Stimulated activated CD8-positive, alpha-beta memory T cell treated with anti-CD3 and anti-CD28 coated beads, Interleukin-15, amount 100 ng/mL, for 1 hour (primary cell): ENCODE measurements around the gene CAPG.
"Not testable (repeated sequence)": the region's sequence is repeated elsewhere in the genome, so short reads cannot be mapped to it uniquely, and the experiment has no call there.

Experiments
- DNase-seq: peaks from one replicate; pipeline ENCODE4 v3.0.0-alpha.2; 2020; ENCODE audit warnings: low read depth

Gene CAPG

DNA sequence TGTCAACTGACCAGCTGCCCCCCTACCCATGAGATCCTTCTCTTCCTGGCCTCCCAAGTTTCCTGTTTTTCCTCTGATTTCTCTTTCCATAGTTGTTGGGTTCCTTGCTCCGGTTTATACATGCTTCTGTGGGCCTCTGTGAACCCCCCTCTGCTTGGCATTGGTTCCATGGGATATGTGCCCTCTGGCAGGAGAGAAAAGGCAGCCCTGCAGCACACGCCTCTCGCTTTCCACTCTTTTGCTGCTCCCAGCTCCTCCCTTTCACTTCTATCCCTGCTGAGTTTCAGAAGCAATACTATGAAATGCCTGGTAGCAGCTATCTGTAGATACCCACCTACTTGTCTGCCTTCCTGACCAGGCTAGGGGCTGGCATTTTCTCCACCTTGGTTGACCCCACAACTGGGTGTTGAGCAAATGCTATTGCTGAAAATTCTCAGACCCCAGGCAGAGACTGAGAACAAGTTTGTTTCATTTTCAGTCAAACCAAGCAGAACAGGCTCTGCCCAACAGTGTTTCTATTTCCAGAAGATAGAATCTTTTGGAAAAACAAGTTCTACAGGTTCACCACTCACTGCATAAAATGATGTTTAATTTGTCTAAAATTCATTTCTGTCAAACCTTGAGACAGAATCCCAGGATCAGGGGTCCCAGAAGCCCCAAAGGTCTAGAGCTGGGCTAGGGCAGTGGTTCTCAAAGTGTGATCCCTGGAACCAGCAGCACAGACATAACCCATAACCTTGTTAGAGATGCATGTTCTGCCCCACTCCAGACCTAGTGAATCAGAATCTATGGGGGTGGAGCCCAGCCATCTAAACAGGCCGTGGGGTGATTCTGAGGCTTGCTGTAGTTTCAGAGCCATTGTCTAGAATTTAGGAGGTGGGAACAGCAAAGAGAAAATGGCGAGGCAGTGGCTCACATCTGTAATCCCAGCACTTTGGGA lies 13.4 kb downstream of the CAPG start:
- DNase-seq: no peak

DNA sequence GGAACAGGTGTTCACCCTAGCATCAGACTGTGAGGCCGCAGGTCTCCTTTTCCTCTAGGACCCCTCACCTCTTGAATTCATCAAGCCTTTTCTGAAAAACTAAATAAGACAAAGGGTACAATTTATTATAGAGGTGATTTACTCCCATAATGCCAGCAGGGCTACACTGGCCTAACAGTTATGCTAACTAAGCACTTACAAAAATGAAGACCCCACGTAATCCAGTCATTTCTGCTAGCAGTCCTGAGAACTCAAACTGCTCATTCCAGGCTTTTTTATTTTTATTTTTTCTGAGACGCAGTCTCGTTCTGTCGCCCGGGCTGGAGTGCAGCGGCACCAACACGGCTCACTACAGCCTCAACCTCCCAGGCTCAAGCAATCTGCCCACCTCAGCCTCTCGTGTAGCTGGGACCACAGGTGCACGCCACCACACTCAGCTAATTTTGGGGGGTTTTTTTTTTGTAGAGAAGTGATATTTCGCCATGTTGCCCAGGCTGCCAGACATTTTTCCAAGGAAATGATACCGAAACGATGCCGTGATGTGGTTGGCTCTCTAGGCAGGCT lies 14.2 kb downstream of the CAPG start:
- no peak for DNase-seq

DNA sequence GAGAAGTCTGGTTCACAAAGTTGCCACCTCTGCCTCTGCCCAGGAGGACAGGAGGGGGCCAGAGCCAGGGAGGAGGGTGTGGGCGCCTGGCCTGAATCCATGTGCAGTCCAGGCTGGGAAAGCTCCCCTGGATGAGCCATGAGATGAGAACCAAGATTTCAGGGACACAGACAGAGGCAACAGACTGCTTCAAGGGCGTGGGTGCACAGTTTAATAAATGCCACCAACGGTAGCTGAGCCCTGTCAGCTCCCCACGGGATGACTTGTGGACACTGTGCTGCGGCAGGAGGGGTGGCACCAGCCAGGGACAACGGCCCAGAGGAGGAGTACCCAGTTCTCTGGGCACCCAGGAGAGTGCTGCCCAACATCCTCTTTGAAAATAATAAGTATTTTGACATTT lies 15.2 kb downstream of the CAPG start:
- no peak for DNase-seq

DNA sequence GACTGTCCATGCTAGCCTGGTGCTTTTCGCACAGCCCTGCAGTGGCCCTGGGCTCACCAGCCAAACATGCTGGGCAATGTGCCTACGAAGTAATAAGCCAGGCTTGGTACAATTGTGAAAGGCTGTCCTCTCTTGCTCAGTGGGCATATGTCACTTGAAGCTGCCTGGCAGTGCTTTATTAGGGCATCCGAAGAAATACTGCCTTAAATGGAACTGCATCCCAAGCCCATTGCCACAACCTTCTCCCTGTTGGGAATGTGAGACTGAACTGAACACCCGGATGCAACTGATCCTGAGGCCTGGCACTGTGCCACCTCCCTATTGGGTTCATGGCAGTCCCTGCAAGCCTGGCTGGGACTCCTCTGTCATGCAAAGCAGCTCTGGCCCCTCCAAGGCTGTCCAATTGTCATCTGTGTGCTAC lies 15.9 kb downstream of the CAPG start:
- no peak for DNase-seq

DNA sequence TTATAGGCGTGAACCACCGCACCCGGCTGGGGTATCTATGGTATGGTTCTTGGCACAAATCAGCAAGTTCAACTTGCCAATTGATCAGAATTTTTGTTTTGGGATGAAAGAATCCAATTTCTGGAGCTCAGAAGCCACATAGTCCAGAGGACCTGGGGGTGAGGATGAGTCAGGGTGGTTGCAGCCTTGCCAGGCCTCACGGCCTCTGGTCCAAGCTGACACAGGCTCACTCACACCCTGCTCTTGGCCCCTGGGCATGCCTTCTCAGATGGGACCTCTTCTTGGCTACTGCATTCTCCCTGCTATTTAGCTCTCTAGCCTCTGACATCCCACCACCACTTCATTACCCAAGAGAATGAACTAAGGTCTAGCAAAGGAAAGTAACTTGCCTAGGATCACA lies 16.3 kb downstream of the CAPG start:
- DNase-seq: no peak

DNA sequence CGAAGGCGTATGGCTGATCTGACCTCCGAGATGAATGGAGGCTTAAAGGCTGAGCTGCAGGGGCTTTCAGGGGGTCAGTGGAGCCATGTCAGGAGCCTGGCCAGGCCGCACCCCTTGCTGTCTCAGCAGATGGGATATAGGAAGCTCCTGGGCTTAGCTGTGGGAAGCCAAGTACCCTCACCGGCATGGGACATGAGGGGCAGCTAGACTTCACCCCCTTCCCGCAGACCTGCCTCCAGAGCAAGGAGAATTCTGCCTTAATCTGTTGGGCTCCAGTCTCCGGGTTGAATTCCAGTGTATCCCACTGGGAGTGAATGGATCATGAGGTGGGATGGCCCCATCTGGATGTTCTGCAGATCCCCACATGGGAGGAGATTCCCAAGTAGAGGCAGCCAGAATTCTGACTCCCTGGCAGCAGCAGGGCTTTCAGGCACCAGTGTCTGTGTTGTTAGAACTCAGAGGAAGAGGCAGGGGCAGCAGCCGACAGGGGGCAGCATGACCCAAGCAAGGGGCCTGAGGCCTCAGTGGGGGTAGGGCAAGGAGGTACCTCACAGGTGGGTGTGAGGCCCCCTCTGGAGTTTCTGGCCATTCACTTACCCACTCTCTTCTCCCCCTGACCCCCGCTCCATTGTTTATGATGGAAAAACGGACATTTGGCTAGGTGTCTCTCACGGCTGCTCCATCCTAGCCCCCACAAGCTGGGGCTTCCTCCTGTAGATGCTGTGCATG lies 19.1 kb downstream of the CAPG start:
- peak; percentile 61 for DNase-seq

DNA sequence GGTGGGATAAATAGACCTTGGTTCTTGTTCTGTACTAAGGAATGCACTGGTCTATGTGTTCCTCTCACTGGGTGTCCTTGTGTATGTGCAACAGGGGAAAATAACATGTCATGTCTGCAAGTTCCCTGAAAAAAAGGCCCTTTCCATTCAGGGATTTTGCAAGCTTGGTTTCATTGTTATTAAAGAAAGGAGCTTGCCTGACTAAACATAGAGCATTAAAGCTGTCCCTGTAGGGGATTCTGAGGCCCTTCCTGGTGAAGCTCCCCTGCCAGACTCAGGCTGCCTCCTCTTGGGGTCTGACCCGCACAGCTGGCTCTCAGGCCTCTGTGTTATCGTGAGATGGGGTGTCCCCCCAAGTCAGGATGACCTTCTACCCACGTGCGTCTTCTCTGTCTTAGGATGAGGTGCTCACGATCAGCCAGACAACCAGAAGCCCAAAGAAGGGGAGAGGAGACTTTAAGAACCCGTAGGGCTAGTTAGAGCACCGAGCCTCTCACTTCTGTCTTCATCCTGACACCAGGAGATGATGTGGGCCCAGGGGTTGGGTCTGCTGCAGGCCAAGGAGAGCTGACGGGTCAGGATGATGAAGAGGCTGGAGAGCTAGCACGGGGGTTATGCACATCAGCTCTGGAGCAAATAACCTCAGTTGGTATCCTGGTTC lies 21.2 kb downstream of the CAPG start:
- no peak for DNase-seq

DNA sequence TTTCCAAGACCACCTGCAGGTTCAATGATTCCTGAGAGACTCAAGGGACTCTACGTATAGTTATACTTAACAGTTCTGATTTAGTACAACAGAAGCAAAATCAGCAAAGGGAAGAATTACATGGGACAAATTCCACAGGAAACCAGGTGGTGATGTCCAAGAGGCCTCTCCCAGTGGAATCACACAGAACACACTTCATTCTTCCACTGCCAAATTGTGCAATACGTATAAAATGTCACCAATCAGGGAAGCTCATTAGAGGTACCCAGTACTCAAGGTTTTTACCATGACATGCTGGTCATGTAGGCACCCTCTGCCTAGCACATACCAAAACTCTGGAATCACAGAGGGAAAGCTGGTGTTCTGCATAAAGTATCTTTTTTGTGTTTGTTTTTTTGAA lies 22.4 kb downstream of the CAPG start:
- no peak for DNase-seq

DNA sequence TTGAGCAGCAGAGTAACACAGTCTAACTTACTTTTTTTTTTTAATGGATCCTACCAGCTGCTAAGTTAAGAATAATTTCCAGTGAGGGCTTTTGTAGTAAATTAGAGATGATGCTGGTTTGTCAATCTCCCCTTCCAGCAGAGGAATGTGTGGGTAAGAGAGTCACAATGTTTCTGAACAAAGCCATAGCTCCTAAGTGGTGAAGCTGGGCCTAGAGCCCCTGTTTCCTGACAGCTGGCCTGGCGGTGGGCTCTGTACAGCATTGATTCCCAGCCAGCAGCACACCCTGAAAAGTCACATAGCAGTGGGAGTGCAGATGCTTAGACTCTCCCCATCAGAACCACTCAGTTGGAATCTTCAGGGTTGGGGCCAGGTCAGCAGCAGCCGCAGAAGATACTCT lies 24.4 kb downstream of the CAPG start:
- DNase-seq: no peak

DNA sequence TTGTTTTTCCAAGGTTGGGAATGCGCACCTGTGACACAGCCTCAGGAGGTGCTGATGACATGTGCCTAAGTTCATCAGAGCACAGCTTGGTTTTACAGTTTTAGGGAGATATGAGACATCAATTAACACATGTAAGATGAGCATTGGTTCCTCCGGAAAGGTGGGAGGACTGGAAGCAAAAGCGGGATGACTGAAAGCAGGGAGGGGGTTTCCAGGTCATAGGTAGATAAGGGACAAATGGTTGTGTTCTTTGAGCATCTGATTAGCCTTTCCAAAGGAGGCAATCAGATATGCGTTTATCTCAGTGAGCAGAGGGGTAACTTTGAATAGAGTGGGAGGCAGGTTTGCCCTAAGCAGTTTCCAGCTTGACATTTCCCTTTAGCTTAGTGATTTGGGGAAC lies 26.3 kb downstream of the CAPG start:
- no peak for DNase-seq

DNA sequence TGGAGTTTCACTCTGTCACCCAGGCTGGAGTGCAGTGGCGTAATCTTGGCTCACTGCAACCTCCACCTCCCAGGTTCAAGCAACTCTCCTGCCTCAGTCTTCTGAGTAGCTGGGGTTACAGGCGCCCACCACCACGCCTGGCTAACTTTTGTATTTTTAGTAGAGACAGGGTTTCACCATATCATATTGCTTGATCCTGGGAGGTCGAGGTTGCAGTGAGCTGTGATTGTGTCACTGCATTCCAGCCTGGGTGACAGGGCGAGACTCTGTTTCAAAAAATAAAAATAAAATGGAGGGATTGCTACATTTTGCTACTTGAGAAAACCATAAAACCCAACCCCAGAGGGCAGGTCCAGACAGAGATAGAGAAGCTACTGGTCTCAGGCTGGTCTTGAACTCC lies 27.0 kb downstream of the CAPG start:
- not testable (repeated sequence) for DNase-seq

DNA sequence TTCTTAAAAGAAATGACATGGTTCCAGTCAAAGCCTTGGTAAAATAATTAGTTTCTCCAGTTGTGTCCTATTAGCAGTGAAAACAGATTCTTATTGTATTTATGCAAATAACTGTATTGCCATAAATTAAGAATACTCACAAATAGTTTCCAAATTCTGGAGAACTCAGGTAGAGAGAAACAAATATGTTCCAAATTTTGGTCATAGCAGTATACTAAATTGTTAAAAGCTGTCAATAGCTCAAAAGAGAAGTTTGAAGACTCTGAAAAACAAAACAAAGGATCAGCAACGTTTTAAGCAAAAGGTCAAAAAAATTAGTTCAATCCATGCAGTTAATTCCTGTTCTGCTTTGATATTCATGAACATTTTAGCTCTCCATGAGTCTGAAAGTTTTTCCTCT lies 30.1 kb downstream of the CAPG start:
- no peak for DNase-seq

DNA sequence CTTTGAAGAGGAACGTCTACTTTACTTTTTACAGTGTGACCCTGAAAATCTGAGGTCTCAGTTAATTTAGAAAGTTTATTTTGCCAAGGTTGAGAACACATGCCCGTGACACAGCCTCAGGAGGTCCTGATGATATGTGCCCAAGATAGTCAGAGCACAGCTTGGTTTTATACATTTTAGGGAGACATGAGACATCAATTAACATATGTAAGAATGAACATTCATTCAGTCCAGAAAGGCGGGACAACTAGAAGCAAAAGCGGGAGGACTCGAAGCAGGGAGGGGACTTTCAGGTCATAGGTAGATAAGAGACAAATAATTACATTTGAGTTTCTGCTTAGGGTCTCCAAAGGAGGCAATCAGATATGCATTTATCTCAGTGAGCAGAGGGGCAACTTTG lies 31.9 kb downstream of the CAPG start:
- DNase-seq: no peak

DNA sequence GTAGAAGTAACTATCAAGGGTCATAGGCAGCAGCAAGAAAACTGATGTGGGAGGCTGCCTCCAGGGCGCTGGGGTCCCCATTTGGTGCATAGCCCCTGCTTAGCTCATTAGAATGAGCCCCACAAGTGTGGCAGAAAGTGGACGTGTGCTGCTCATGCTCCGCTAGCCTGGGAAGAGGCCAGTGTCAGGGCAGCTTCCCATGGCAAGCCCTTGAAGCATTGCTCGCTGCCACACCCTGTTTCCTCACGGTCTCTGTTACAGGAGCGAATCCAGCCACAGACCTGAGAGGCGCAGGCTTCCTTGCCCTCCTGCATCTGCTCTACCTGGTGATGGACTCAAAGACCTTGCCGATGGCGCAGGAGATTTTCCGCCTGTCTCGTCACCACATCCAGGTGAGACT lies 33.1 kb downstream of the CAPG start:
- no peak for DNase-seq

DNA sequence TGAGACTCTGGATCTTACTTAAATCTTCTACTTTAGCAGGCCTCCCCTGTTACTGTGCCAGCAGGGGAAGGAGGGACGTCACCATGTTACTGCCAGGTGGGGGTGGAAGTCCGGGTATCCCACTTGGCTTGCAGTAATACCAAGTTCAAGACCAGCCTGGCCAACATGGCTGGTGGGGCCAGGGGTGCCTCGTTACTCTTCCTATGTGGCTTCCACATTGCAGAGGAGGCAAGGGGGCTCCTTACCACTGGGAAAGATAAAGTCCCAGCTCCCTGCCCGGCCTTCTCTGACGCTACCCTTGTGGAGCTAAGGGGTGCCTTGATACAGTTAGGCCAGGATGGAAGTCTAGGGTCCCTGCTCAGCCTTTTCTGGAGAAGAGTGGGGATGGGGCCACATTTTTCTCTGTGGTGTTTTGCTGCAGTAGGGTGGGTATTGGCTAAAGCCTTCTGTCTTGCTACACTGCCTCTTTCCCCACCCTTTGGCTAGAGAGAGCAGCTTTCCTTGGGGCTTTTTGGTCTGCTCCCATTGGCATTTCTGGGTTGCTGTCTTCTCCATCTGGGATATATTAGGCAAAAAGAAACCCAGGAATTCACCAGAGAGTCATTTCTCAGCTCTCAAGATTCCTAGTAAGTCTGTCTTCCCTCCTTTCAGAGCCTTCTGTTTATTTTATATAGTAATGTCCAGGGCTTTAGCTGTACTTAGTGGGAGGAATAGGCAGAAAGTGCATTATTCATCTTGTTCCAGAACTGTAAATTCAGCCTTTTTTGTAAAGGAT lies 33.7 kb downstream of the CAPG start:
- no peak for DNase-seq

DNA sequence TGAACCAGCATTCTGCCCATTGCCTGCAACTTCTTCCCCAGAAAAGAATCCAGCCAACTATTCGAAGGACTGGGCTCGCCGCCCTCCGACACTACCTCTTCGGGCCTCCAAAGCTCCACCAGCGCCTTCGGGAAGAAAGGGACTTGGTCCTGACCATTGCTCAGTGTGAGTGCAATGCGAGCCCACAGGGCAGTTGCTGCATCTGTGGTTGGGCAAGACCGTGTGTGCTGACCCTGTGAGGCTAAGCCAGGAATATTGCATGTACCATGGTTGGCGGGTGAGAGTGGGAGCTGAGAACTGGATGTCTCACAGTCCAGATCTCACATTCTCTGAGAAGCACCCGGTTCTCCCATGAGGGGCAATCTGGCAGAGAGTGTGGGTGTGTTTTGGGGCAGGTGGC lies 39.1 kb downstream of the CAPG start:
- DNase-seq: no peak

DNA sequence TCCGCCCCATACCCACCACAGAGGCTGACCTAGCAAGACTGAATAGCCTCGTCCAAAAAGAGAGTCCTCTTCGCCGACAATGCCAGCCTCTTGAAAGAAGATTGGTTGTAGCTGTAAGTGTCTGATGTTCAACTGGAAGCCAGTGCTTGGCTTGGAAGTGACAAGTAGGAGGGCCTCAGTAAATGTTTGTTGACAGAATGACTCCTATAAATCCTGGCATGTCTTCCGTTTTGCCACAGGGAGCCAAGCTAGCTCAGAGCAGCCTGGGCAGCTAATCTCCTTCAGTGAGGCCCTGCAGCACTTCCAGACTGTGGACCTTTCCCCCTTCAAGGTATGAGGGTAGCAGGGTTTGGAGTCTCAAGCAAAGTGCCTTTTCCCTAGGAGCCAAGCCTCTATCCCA lies 40.7 kb downstream of the CAPG start:
- no peak for DNase-seq

DNA sequence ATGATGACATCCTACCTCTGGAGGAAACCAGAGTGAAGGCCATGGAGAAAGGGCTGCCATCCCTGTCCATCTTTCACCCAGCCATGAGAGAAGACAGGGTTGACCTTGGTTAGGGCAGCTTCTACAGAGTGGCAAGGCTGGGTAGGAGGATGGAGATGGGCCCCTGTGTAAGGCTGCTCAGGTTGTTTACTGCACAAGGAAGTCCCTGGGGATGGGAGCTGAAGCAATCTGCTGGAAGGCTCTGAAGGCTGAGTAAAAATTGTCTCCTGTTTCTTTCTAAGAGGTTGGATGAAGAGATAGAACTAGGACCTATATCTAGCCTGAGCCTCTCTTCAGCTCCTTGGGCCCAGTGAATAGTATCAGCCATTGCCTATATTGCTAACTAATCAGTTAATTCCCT lies 41.2 kb downstream of the CAPG start:
- DNase-seq: no peak

DNA sequence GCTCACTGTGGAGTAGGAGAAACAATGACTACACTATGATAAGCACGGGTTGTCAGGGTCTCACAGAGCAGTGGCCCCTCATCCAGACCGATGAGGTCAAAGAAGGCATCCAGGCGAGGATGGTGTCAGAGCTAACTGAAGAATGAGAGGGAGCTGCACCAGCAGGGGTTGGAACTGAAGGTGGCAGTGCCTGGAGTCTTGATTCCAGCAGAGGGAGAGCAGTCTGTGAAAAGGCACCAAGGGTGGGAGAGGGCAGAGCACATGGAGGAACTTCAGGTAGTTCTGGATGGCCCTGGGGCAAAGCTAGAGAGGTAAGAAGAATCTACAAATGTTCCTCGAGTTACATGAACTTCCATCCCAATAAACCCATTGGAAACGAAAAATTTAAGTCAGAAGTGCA lies 43.0 kb downstream of the CAPG start:
- no peak for DNase-seq

DNA sequence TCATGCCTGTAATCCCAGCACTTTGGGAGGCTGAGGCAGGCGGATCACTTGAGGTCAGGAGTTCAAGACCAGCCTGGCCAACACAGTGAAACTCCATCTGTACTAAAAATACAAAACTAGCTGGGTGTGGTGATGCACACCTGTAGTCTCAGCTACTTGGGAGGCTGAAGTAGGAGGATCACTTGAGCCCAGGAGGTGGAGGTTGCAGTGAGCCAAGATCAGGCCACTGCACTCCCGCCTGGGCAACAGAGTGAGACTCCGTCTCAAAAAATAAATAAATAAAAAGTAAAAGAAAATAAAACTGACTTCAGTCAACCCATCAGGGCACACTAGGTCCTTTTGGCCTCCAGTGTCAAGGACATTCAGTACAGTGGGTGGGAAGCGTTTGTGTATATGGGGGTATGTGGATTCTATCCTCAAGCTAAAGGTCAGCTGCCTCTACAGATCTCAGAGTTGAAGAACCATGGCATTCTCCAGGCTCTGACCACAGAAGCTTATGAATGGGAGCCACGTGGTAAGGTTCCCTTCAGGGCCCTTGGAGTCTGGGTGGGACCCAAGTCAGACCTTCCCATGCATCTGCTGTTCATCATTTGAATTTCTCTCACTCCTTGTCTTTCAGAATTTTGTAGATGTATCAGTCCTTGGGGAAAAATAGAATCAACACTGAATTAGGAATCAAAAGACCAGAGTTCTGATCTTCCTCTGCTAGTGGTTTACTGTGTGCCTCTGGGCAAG lies 47.3 kb downstream of the CAPG start:
- DNase-seq: not testable (repeated sequence)

DNA sequence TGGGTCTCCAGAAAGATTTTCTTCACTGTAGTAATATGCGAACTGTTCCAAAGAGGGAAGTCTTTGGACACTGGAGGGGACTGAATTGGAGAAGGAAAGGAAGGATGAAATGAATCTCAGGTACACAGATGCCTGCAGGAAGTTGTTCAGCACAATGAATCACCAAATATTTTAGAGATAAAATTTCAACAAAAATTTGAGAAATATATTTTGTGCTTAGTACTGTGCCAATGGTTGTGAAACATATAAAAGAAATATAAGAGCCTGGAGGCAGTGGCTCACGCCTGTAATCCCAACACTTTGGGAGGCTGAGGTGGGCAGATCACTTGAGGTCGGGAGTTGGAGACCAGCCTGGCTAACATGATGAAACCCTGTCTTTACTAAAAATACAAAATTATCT lies 52.4 kb downstream of the CAPG start:
- DNase-seq: no peak
